Upper lobe of right lung (tissue), 1 donor: Measurements from ENCODE around the gene CDH3. TPM values are rescaled to one million over a fixed set of nuclear protein-coding genes. Genes with fewer than 3 reads are reported as not detected.

ENCODE experiments used
- ATAC-seq: fragments of 200-7000 bp; cut with Tn5 transposase; one replicate; pipeline ENCODE4 v1.9.1; 2020; ENCODE audit warnings: mild to moderate bottlenecking, moderate library complexity
- DNase-seq: peaks from one replicate; pipeline ENCODE4 v3.0.0-alpha.2; 2020
- H3K27ac ChIP-seq: fragments of 200-600 bp; one replicate; pipeline ENCODE4 v1.8.0; 2022
- H3K27me3 ChIP-seq: fragments of 200-600 bp; one replicate; pipeline ENCODE4 v1.8.0; 2022; ENCODE audit warnings: mild to moderate bottlenecking
- H3K36me3 ChIP-seq: fragments of 200-600 bp; one replicate; pipeline ENCODE4 v1.8.0; 2022
- H3K4me1 ChIP-seq: fragments of 200-600 bp; one replicate; pipeline ENCODE4 v1.8.0; 2022
- H3K4me3 ChIP-seq: fragments of 200-600 bp; one replicate; pipeline ENCODE4 v1.8.0; 2022; ENCODE audit warnings: mild to moderate bottlenecking
- H3K9me3 ChIP-seq: fragments of 200-600 bp; one replicate; pipeline ENCODE4 v1.8.0; 2022
- intact Hi-C: fragments of 100-400 bp; cut with DNase I; formaldehyde crosslinking; loops from one replicate; pipeline ENCODE4 v1.11.0; 2022
- total RNA-seq: library from RNA; stranded (reverse); fragmentation: NEBNext Ultra II Directional; extraction: Animal tissue kit (Norgen Biotek cat#: 25700); gene quantifications from one replicate; pipeline ENCODE4 v1.2.1, GENCODE V29; 2021
- TF ChIP-seq, protein P1 (sequence below): fragments of 200-600 bp; IDR thresholded peaks from one replicate; pipeline ENCODE4 v1.8.0; 2022; ENCODE audit warnings: antibody characterized with exemption
- donor health status: DM: no; HTN: yes; CAD: no; lungs with severe emphysema.

The CDH3 gene
- total RNA-seq, 1 donor from 2014 or later = 9.6 TPM

DNA sequence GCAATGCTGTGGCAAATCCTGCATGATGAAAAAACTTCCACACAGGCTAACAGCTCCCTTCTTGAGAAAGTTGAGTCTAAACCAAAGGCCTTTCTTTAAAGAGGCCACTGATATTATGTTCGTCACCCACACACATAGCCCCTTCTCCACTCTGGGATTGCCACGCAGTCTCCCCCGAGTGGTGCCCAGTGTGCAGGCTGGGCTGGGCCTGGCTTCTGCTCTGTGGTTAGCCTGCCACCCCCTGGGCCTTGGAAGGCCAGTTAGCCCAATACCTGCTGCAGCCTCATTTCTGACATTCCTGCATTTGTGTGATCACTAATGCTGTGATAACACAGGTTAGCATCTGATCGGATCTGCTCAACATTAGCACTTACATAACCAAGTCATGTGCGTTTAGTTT lies 44.8 kb downstream of the CDH3 start:
- intact Hi-C loops = no loop called here
- TF ChIP-seq, protein P1, sequence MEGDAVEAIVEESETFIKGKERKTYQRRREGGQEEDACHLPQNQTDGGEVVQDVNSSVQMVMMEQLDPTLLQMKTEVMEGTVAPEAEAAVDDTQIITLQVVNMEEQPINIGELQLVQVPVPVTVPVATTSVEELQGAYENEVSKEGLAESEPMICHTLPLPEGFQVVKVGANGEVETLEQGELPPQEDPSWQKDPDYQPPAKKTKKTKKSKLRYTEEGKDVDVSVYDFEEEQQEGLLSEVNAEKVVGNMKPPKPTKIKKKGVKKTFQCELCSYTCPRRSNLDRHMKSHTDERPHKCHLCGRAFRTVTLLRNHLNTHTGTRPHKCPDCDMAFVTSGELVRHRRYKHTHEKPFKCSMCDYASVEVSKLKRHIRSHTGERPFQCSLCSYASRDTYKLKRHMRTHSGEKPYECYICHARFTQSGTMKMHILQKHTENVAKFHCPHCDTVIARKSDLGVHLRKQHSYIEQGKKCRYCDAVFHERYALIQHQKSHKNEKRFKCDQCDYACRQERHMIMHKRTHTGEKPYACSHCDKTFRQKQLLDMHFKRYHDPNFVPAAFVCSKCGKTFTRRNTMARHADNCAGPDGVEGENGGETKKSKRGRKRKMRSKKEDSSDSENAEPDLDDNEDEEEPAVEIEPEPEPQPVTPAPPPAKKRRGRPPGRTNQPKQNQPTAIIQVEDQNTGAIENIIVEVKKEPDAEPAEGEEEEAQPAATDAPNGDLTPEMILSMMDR = no peak
- ATAC-seq = no peak

DNA sequence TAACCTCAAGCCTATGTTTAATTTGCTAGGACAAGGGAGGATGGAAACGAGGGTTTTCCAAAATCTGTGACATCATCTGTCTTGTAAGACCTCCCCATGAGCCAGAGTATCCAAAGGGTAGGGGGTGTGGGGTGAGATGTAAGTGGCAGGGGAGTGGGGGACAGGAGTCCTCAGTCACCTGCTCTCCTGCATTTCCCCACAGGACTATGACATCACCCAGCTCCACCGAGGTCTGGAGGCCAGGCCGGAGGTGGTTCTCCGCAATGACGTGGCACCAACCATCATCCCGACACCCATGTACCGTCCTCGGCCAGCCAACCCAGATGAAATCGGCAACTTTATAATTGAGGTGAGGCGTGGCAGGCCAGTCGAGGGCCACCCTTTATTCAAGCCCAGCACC lies 50.5 kb downstream of the CDH3 start:
- DNase-seq = no peak
- H3K36me3 ChIP-seq = no peaks in the 10 kb centered on the region
- H3K27me3 ChIP-seq = no peaks in the 10 kb centered on the region
- H3K9me3 ChIP-seq = no peaks in the 10 kb centered on the region
- ATAC-seq = no peak
- TF ChIP-seq, protein P1 = no peak
- H3K4me1 ChIP-seq = no peaks in the 10 kb centered on the region
- H3K4me3 ChIP-seq = no peak overlapping the region
- no peak overlapping the region for H3K27ac ChIP-seq
- intact Hi-C loops = no loop called here

More for the DNA sequence above, 44.8 kb downstream of the CDH3 start:
- DNase-seq = no peak
- Histone ChIP-seq H3K9me3 (no peaks in the 10 kb centered on the region), H3K4me3 (no peak overlapping the region), H3K27ac (no peak overlapping the region), H3K27me3 (no peaks in the 10 kb centered on the region), H3K4me1 (no peaks in the 10 kb centered on the region), H3K36me3 (no peaks in the 10 kb centered on the region)

DNA sequence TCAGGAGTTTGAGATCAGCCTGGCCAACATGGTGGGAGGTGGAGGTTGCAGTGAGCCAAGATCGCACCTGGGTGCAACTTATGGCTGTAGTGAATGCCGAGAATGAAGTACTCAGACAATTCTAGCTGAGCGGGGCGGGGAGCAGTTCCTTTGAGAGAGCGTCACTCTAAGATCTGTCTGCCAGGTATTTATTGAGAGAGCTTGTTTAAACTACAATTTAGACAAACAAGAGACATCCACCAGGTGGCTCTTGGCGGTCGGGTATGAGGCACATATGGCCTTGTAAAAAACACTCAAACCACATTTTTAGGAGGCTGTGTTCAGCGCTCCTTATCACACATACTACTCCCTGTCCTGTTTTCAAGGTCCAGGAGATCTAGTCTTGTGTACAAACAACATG lies 51.4 kb downstream of the CDH3 start:
- no peak for DNase-seq
- Histone ChIP-seq H3K36me3 (no peaks in the 10 kb centered on the region), H3K4me1 (no peaks in the 10 kb centered on the region), H3K4me3 (no peak overlapping the region), H3K27ac (no peak overlapping the region), H3K27me3 (no peaks in the 10 kb centered on the region), H3K9me3 (no peaks in the 10 kb centered on the region)
- TF ChIP-seq, protein P1 = no peak
- intact Hi-C loops = no loop called here
- ATAC-seq = peak; percentile 46

DNA sequence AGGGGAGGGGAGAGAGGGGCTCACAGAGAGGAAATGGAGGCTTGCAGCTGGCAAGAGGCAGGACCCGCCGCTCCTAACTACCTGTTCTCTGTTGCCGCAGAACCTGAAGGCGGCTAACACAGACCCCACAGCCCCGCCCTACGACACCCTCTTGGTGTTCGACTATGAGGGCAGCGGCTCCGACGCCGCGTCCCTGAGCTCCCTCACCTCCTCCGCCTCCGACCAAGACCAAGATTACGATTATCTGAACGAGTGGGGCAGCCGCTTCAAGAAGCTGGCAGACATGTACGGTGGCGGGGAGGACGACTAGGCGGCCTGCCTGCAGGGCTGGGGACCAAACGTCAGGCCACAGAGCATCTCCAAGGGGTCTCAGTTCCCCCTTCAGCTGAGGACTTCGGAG lies 53.0 kb downstream of the CDH3 start:
- Histone ChIP-seq H3K27me3 (no peaks in the 10 kb centered on the region), H3K4me3 (no peak overlapping the region), H3K27ac (no peak overlapping the region), H3K4me1 (no peaks in the 10 kb centered on the region), H3K9me3 (no peaks in the 10 kb centered on the region), H3K36me3 (no peaks in the 10 kb centered on the region)
- DNase-seq (no peak), ATAC-seq (no peak)
- intact Hi-C loops = no loop called here
- TF ChIP-seq, protein P1 = no peak

DNA sequence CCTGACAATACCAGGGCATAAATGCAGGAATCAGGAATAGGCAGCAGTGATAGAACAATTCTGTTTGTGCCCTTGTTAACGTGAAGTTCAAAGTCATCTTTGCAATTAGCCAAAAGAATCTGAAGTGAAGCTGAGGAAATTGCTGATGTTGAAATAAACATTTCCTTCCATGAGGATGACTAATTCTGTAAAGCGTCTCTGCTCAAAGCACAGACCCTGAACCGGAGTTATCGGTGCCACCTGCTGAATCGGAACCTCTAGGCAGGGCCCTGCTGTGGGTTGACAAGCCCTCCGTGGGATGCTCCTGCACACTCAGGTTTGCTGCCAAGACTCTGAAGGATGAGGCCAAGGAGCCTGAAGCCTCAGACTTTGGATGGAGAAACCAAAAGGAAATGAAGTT lies 55.0 kb downstream of the CDH3 start:
- intact Hi-C loops = loop anchor here (10.0 kb wide), 1 partner anchor 105 kb away; no protein-coding TSS in a partner anchor
- DNase-seq = no peak

More for the DNA sequence above, 55.0 kb downstream of the CDH3 start:
- Histone ChIP-seq H3K4me1 (peaks cover 3% of the 10 kb centered on the region), H3K9me3 (no peaks in the 10 kb centered on the region), H3K27me3 (no peaks in the 10 kb centered on the region), H3K4me3 (no peak overlapping the region), H3K36me3 (no peaks in the 10 kb centered on the region), H3K27ac (no peak overlapping the region)
- TF ChIP-seq, protein P1 = no peak
- no peak for ATAC-seq
